Neural progenitor cell (in vitro differentiated cells): Measurements from ENCODE around the gene OR51E2. TPM values are rescaled to one million over a fixed set of nuclear protein-coding genes. Genes with fewer than 3 reads are reported as not detected.

Experiments
- DNase-seq: peaks from one replicate; pipeline ENCODE4 v3.0.0-alpha.2; 2016; ENCODE audit warnings: low spot score
- H2AFZ ChIP-seq: fragments of 200-600 bp; sonication (generic); replicated peaks from 2 replicates; pipeline ENCODE4 v1.6.1; 2016; ENCODE audit warnings: antibody characterized with exemption
- H3F3A ChIP-seq: fragments of 200-600 bp; sonication (generic); 2 replicates; pipeline ENCODE4 v1.6.1; 2016; ENCODE audit warnings: antibody characterized with exemption, low read depth
- H3K27ac ChIP-seq: fragments of 200-600 bp; sonication (generic); 2 replicates; pipeline ENCODE4 v1.5.1; 2016; ENCODE audit warnings: mild to moderate bottlenecking
- H3K27me3 ChIP-seq: fragments of 200-600 bp; sonication (generic); 2 replicates; pipeline ENCODE4 v1.6.1; 2016; ENCODE audit warnings: mild to moderate bottlenecking, moderate library complexity
- H3K36me3 ChIP-seq: fragments of 200-600 bp; sonication (generic); 2 replicates; pipeline ENCODE4 v1.5.1; 2016
- H3K4me1 ChIP-seq: fragments of 200-600 bp; sonication (generic); 2 replicates; pipeline ENCODE4 v1.6.1; 2016; ENCODE audit warnings: mixed run types
- H3K4me2 ChIP-seq: fragments of 200-600 bp; sonication (generic); 2 replicates; pipeline ENCODE4 v1.6.1; 2016
- H3K4me3 ChIP-seq: fragments of 200-600 bp; sonication (generic); 2 replicates; pipeline ENCODE4 v1.5.1; 2016
- H3K79me2 ChIP-seq: fragments of 200-600 bp; sonication (generic); 2 replicates; pipeline ENCODE4 v1.6.1; 2016; ENCODE audit warnings: low read depth
- H3K9ac ChIP-seq: fragments of 200-600 bp; sonication (generic); 2 replicates; pipeline ENCODE4 v1.6.1; 2016
- H3K9me3 ChIP-seq: fragments of 200-600 bp; sonication (generic); 2 replicates; pipeline ENCODE4 v1.5.1; 2016; ENCODE audit warnings: low read depth
- H4K20me1 ChIP-seq: fragments of 200-600 bp; sonication (generic); 2 replicates; pipeline ENCODE4 v1.6.1; 2016; ENCODE audit warnings: low read depth
- H3K27ac Mint-ChIP-seq: 3 replicates; pipeline ENCODE4 v1.8.0; 2021; ENCODE audit warnings: mixed read lengths
- H3K27me3 Mint-ChIP-seq: 2 replicates; pipeline ENCODE4 v1.8.0; 2022; ENCODE audit warnings: low read depth, mild to moderate bottlenecking, inconsistent platforms, moderate library complexity, mixed read lengths; ENCODE audit not compliant: insufficient read depth
- H3K36me3 Mint-ChIP-seq: 3 replicates; pipeline ENCODE4 v1.8.0; 2021; ENCODE audit warnings: mixed read lengths
- H3K4me1 Mint-ChIP-seq: 3 replicates; pipeline ENCODE4 v1.8.0; 2021; ENCODE audit warnings: mixed read lengths
- H3K4me3 Mint-ChIP-seq: 3 replicates; pipeline ENCODE4 v1.8.0; 2021; ENCODE audit warnings: mild to moderate bottlenecking, moderate library complexity, mixed read lengths
- H3K9me3 Mint-ChIP-seq: 3 replicates; pipeline ENCODE4 v1.8.0; 2020; ENCODE audit warnings: mixed read lengths
- EZH2 ChIP-seq: fragments of 200-600 bp; sonication (generic); IDR thresholded peaks from 2 replicates; pipeline ENCODE4 v1.6.1; 2017; ENCODE audit warnings: antibody characterized with exemption, mild to moderate bottlenecking, moderate library complexity
- EZH2phosphoT487 ChIP-seq: fragments of 200-600 bp; sonication (generic); IDR thresholded peaks from 2 replicates; pipeline ENCODE4 v1.6.1; 2017; ENCODE audit warnings: antibody characterized with exemption
- total RNA-seq: library from RNA; depleted of rRNA; stranded (reverse); fragments of >200 nt; gene quantifications from 2 replicates; pipeline ENCODE4 v1.2.3, GENCODE V29; 2015; ENCODE audit warnings: low replicate concordance
- TF ChIP-seq, protein P1 (sequence below): fragments of 200-600 bp; sonication (generic); IDR thresholded peaks from 2 replicates; pipeline ENCODE4 v1.5.1; 2017; ENCODE audit warnings: antibody characterized with exemption, mild to moderate bottlenecking

Gene OR51E2
- total RNA-seq, 1 donor from 2014 or later: not detected

DNA sequence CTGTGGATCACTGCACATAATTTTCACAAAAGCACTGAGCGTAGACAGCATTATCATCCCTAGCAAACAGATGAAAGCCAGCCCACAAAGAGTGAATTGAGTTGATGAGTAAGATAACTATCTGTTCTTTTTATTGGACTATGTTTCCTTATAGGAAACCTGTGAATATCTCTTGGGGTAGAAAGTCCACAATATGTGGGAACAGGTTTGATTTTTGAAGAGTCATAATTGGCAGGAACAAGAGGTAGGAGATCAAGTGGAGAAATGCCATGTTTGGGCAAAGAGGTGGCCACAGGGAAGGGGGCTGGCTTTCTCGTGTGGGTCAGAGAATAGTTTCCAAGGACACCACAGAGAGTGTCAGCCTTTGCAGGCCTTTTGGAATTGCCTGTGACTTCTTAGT lies 23.9 kb downstream of the OR51E2 start:
- Histone ChIP-seq H3K9me3 (no peaks in the 10 kb centered on the region), H3F3A (no peaks in the 10 kb centered on the region), H3K4me3 (no peak overlapping the region), H2AFZ (no peak overlapping the region), H3K4me1 (no peaks in the 10 kb centered on the region), H3K79me2 (no peaks in the 10 kb centered on the region), H3K27ac (no peak overlapping the region), H4K20me1 (no peaks in the 10 kb centered on the region), H3K9ac (no peak overlapping the region), H3K27me3 (no peaks in the 10 kb centered on the region), H3K36me3 (no peaks in the 10 kb centered on the region), H3K4me2 (no peak overlapping the region)
- TF ChIP-seq EZH2phosphoT487: no peak
- TF ChIP-seq, protein P1, sequence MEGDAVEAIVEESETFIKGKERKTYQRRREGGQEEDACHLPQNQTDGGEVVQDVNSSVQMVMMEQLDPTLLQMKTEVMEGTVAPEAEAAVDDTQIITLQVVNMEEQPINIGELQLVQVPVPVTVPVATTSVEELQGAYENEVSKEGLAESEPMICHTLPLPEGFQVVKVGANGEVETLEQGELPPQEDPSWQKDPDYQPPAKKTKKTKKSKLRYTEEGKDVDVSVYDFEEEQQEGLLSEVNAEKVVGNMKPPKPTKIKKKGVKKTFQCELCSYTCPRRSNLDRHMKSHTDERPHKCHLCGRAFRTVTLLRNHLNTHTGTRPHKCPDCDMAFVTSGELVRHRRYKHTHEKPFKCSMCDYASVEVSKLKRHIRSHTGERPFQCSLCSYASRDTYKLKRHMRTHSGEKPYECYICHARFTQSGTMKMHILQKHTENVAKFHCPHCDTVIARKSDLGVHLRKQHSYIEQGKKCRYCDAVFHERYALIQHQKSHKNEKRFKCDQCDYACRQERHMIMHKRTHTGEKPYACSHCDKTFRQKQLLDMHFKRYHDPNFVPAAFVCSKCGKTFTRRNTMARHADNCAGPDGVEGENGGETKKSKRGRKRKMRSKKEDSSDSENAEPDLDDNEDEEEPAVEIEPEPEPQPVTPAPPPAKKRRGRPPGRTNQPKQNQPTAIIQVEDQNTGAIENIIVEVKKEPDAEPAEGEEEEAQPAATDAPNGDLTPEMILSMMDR: no peak
- no peak for TF ChIP-seq EZH2
- Mint-ChIP-seq H3K4me3 (no peak overlapping the region), H3K27me3 (no peaks in the 10 kb centered on the region), H3K9me3 (no peaks in the 10 kb centered on the region), H3K36me3 (no peaks in the 10 kb centered on the region), H3K27ac (no peak overlapping the region), H3K4me1 (peaks cover 4% of the 10 kb centered on the region)
- DNase-seq: no peak

DNA sequence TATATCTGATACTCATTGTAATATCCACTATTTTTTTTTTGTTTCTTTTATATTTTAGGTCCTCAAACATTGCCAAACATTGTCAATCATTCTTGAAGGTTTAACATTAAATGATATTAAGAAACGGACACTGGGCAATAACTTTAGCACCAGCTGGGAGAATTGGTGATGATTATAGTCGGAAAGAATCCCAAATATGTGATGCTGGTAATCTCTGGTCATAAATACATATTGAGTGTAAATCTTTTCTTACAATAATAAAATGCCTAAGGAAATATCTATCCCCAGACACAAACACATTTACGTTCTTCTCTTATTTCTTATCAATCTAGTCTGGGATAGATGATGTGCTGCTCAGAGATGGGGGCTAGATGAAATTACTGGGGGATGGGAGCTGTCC lies 25.2 kb downstream of the OR51E2 start:
- H3K27me3 ChIP-seq: no peaks in the 10 kb centered on the region
- DNase-seq: no peak
- no peaks in the 10 kb centered on the region for H3F3A ChIP-seq
- H3K27ac Mint-ChIP-seq: no peak overlapping the region
- H3K9me3 Mint-ChIP-seq: no peaks in the 10 kb centered on the region
- no peak overlapping the region for H3K27ac ChIP-seq
- no peak overlapping the region for H3K4me2 ChIP-seq
- no peak overlapping the region for H3K4me3 ChIP-seq
- no peaks in the 10 kb centered on the region for H3K36me3 Mint-ChIP-seq
- no peaks in the 10 kb centered on the region for H3K4me1 ChIP-seq
- H3K27me3 Mint-ChIP-seq: no peaks in the 10 kb centered on the region
- peaks cover 4% of the 10 kb centered on the region for H3K4me1 Mint-ChIP-seq
- no peaks in the 10 kb centered on the region for H3K36me3 ChIP-seq
- H3K9ac ChIP-seq: no peak overlapping the region
- H3K9me3 ChIP-seq: no peaks in the 10 kb centered on the region
- TF ChIP-seq EZH2phosphoT487 (no peak), EZH2 (no peak)
- TF ChIP-seq, protein P1: no peak
- H3K79me2 ChIP-seq: no peaks in the 10 kb centered on the region
- H4K20me1 ChIP-seq: no peaks in the 10 kb centered on the region
- H2AFZ ChIP-seq: no peak overlapping the region
- no peak overlapping the region for H3K4me3 Mint-ChIP-seq

DNA sequence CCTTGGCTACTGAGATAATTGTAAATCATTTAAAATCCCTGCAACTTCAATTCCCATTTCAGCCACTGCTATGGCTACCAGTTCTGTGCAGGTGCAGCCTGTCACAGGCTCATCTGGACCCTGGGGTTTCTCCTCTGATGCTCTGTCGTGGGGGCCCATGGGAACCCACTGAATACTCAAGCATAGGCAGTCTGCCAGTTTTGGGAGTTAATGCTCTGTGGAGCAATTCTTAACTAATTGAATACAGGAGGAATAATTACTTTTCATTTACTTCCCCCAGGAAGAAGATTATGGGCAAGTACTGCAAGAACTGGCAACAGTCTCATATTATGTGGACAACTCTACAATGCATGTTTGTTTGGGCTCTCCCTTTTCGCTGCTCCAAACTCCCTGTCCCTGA lies 25.9 kb downstream of the OR51E2 start:
- H3K4me1 Mint-ChIP-seq: peaks cover 4% of the 10 kb centered on the region
- H3K79me2 ChIP-seq: no peaks in the 10 kb centered on the region
- no peak overlapping the region for H3K27ac ChIP-seq
- no peaks in the 10 kb centered on the region for H3K36me3 Mint-ChIP-seq
- no peak for TF ChIP-seq EZH2phosphoT487
- no peak for TF ChIP-seq EZH2
- TF ChIP-seq, protein P1: no peak
- no peak overlapping the region for H3K27ac Mint-ChIP-seq
- no peaks in the 10 kb centered on the region for H3K9me3 ChIP-seq
- no peak for DNase-seq
- H3K27me3 ChIP-seq: no peaks in the 10 kb centered on the region
- no peaks in the 10 kb centered on the region for H4K20me1 ChIP-seq
- no peak overlapping the region for H3K4me3 Mint-ChIP-seq
- H3K27me3 Mint-ChIP-seq: no peaks in the 10 kb centered on the region
- no peaks in the 10 kb centered on the region for H3F3A ChIP-seq
- H3K36me3 ChIP-seq: no peaks in the 10 kb centered on the region
- H3K4me2 ChIP-seq: no peak overlapping the region
- no peak overlapping the region for H2AFZ ChIP-seq
- H3K4me1 ChIP-seq: no peaks in the 10 kb centered on the region
- no peak overlapping the region for H3K4me3 ChIP-seq
- H3K9me3 Mint-ChIP-seq: no peaks in the 10 kb centered on the region
- H3K9ac ChIP-seq: no peak overlapping the region

DNA sequence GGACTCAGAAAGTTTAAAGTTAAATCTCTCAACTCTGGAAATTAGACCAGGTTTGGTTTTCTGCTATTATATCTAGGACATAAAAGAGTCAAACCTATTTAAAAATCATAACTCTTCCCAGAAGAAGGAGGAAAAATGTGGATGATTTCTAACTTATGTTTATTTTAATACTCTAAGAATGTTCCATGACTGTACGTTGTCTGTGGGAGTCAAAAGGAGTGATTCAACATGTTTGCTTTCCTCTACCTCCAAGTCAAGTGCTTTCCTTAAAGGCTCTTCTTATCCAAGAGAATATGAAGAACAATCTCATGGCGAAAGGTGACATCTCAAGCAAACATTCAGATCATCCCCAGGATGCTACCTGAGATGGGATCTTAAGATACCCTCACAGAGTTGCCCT lies 32.2 kb downstream of the OR51E2 start:
- Histone ChIP-seq H3F3A (no peaks in the 10 kb centered on the region), H3K9ac (no peak overlapping the region), H3K27me3 (no peaks in the 10 kb centered on the region), H3K79me2 (no peaks in the 10 kb centered on the region), H3K4me2 (no peak overlapping the region), H3K9me3 (no peaks in the 10 kb centered on the region), H3K27ac (no peak overlapping the region), H2AFZ (no peak overlapping the region), H3K4me3 (no peak overlapping the region), H3K4me1 (no peaks in the 10 kb centered on the region), H4K20me1 (no peaks in the 10 kb centered on the region), H3K36me3 (no peaks in the 10 kb centered on the region)
- no peak for DNase-seq
- H3K9me3 Mint-ChIP-seq: no peaks in the 10 kb centered on the region
- no peak for TF ChIP-seq EZH2phosphoT487
- TF ChIP-seq EZH2: no peak
- H3K4me1 Mint-ChIP-seq: no peaks in the 10 kb centered on the region
- H3K27ac Mint-ChIP-seq: no peak overlapping the region
- no peak overlapping the region for H3K4me3 Mint-ChIP-seq
- H3K36me3 Mint-ChIP-seq: no peaks in the 10 kb centered on the region
- no peaks in the 10 kb centered on the region for H3K27me3 Mint-ChIP-seq
